ENCODE data around the gene GPR50.

The GPR50 gene

GRCh38 chrX:151167791-151168345 is 8.5 kb upstream of the GPR50 start:
- H3K4me3 ChIP-seq (ENCODE audit: low read depth, low read length), result no peak overlapping the region
- no peak for TF ChIP-seq CTCF (IDR thresholded peaks at IDR 0.05; ENCODE audit: low read depth, low read length, missing control alignments)
- DNase-seq (ENCODE audit: low read depth), result no peak

- no peak for DNase-seq (ENCODE audit: low read depth)
- TF ChIP-seq CTCF (IDR thresholded peaks at IDR 0.05; ENCODE audit: low read depth, low read length, missing control alignments), result no peak
- no peak overlapping the region for H3K4me3 ChIP-seq (ENCODE audit: low read depth, low read length)
Observed at GRCh38 chrX:151169783-151170182, 6.6 kb upstream of the GPR50 start.

GRCh38 chrX:151174581-151175282 is 1.7 kb upstream of the GPR50 start:
- TF ChIP-seq CTCF (IDR thresholded peaks at IDR 0.05; ENCODE audit: low read depth, low read length, missing control alignments), result no peak
- no peak overlapping the region for H3K4me3 ChIP-seq (ENCODE audit: low read depth, low read length)
- DNase-seq (ENCODE audit: low read depth), result no peak

GRCh38 chrX:151175283-151176062 is 911 bp upstream of the GPR50 start:
- H3K4me3 ChIP-seq (ENCODE audit: low read depth, low read length), result no peak overlapping the region
- DNase-seq (ENCODE audit: low read depth), result no peak
- TF ChIP-seq CTCF (IDR thresholded peaks at IDR 0.05; ENCODE audit: low read depth, low read length, missing control alignments), result no peak

- no peak for TF ChIP-seq CTCF (IDR thresholded peaks at IDR 0.05; ENCODE audit: low read depth, low read length, missing control alignments)
- no peak for DNase-seq (ENCODE audit: low read depth)
- no peak overlapping the region for H3K4me3 ChIP-seq (ENCODE audit: low read depth, low read length)
Observed at GRCh38 chrX:151177141-151178027, 1.0 kb downstream of the GPR50 start.

GRCh38 chrX:151178746-151179145 is 2.4 kb downstream of the GPR50 start:
- DNase-seq (ENCODE audit: low read depth), result no peak
- no peak overlapping the region for H3K4me3 ChIP-seq (ENCODE audit: low read depth, low read length)
- no peak for TF ChIP-seq CTCF (IDR thresholded peaks at IDR 0.05; ENCODE audit: low read depth, low read length, missing control alignments)
